NT2/D1 (cell line): ENCODE data around the gene USH2A.

ENCODE experiments used
- DNase-seq: peaks from one replicate; pipeline ENCODE4 v3.0.0-alpha.2; 2011; ENCODE audit warnings: low read depth, low spot score
- H3K27me3 ChIP-seq: 2 replicates; pipeline ENCODE4 v1.6.0; 2011; ENCODE audit warnings: mild to moderate bottlenecking; ENCODE audit not compliant: insufficient read length, insufficient read depth
- H3K36me3 ChIP-seq: 2 replicates; pipeline ENCODE4 v1.6.1; 2011; ENCODE audit warnings: mild to moderate bottlenecking, low read length, mixed read lengths; ENCODE audit not compliant: insufficient read depth, insufficient read length
- H3K4me1 ChIP-seq: 2 replicates; pipeline ENCODE4 v1.5.1; 2011; ENCODE audit not compliant: insufficient read depth, insufficient read length
- H3K4me3 ChIP-seq: 2 replicates; pipeline ENCODE4 v1.5.1; 2011; ENCODE audit warnings: low read depth; ENCODE audit not compliant: insufficient read length
- H3K9ac ChIP-seq: 2 replicates; pipeline ENCODE4 v1.6.0; 2011; ENCODE audit warnings: low read depth; ENCODE audit not compliant: insufficient read length
- H3K9me3 ChIP-seq: 2 replicates; pipeline ENCODE4 v1.5.1; 2011; ENCODE audit warnings: mild to moderate bottlenecking, low read length; ENCODE audit not compliant: insufficient read depth
- SUZ12 ChIP-seq: IDR thresholded peaks from 2 replicates; pipeline ENCODE4 v1.6.1; 2011; ENCODE audit not compliant: insufficient read length, insufficient read depth; ENCODE audit errors: extremely low read depth
- YY1 ChIP-seq: IDR thresholded peaks from 2 replicates; pipeline ENCODE4 v1.6.1; 2011; ENCODE audit not compliant: insufficient read length, insufficient read depth
- ZNF274 ChIP-seq: IDR thresholded peaks from 2 replicates; pipeline ENCODE4 v1.6.1; 2011; ENCODE audit warnings: mild to moderate bottlenecking, low read depth, low read length

Gene USH2A

DNA sequence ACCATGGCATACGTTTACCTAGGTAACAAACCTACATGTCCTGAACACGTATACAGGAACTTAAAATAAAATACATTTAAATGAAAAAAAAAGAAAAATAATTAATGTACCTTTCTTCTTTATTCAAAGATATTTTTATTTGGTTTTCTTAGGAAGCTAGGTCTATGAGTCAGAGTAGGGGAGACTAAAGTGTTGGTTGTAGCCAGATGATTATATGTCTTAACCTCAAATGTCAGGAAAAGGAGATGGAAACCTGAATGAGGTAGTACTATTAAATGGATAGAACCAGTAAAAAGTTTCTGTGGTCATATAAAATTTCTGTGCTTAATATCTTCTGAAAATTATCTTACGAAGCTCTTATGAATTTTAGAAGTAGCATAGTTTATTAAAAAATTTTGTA lies 580.3 kb downstream of the USH2A start:
- no peaks in the 10 kb centered on the region for H3K36me3 ChIP-seq
- no peaks in the 10 kb centered on the region for H3K4me1 ChIP-seq
- no peak overlapping the region for H3K4me3 ChIP-seq
- no peak overlapping the region for H3K9ac ChIP-seq
- TF ChIP-seq SUZ12 (no peak), YY1 (no peak), ZNF274 (no peak)
- no peak for DNase-seq
- H3K9me3 ChIP-seq: no peaks in the 10 kb centered on the region
- H3K27me3 ChIP-seq: no peaks in the 10 kb centered on the region

DNA sequence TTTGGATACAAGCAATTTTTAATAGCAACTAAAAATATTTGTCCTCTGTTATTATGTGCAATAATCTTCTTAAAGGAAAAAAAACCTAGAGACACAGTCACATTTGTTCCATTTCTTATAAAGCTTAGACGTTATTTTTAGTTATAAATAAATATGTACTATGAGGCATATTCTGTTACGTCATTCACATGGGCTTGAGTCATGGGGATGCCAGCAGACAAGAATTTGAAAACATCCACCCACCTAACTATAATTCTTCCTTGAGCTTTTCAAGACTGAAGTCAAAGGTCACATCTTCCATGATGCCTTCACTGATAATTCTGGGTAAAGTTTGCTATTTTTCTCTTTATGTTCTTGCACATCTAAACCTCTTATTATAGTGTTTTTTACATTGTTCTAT lies 587.3 kb downstream of the USH2A start:
- TF ChIP-seq ZNF274 (no peak), SUZ12 (no peak), YY1 (no peak)
- Histone ChIP-seq H3K4me1 (no peaks in the 10 kb centered on the region), H3K9me3 (0 out of 2 replicates have a peak, but pooled peaks cover 8% of the 10 kb centered on the region), H3K27me3 (no peaks in the 10 kb centered on the region), H3K9ac (no peak overlapping the region), H3K36me3 (no peaks in the 10 kb centered on the region), H3K4me3 (no peak overlapping the region)
- no peak for DNase-seq

GRCh38 chr1:215833941-215834729 lies 589.1 kb downstream of the USH2A start:
- DNase-seq: no peak
- H3K4me1 ChIP-seq: no peaks in the 10 kb centered on the region
- no peaks in the 10 kb centered on the region for H3K36me3 ChIP-seq
- H3K4me3 ChIP-seq: no peak overlapping the region
- H3K9me3 ChIP-seq: peaks cover 16% of the 10 kb centered on the region; the same call in 1 of the 2 replicates
- TF ChIP-seq ZNF274 (no peak), YY1 (no peak), SUZ12 (no peak)
- H3K9ac ChIP-seq: no peak overlapping the region
- H3K27me3 ChIP-seq: no peaks in the 10 kb centered on the region

- H3K36me3 ChIP-seq: no peaks in the 10 kb centered on the region
- no peak for DNase-seq
- H3K4me1 ChIP-seq: no peaks in the 10 kb centered on the region
- peaks cover 16% of the 10 kb centered on the region; the same call in 1 of the 2 replicates for H3K9me3 ChIP-seq
- H3K9ac ChIP-seq: no peak overlapping the region
- TF ChIP-seq ZNF274 (no peak), YY1 (no peak), SUZ12 (no peak)
- no peaks in the 10 kb centered on the region for H3K27me3 ChIP-seq
- H3K4me3 ChIP-seq: no peak overlapping the region
Measured at GRCh38 chr1:215830226-215830810, 592.9 kb downstream of the USH2A start.

DNA sequence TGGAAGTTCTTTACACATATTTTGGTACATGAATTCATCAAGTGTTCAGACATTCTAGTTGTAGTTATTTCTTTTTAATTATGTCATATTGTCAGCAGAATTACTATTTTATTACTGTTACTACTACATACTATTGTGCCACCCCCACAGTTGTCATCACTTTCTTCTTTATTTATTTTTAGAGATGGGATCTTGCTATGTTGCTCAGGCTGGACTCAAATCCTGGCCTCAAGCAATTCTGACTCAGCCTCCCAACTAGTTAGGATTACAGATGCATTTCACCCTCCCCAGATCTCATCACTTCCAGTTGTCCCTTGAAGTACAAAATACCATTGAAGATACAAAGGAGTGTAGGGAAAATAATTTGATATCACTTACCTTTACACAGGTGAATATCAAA lies 598.2 kb downstream of the USH2A start:
- no peak overlapping the region for H3K9ac ChIP-seq
- H3K9me3 ChIP-seq: no peaks in the 10 kb centered on the region
- TF ChIP-seq ZNF274: no peak
- TF ChIP-seq YY1: no peak
- no peak for TF ChIP-seq SUZ12
- no peak for DNase-seq
- no peak overlapping the region for H3K4me3 ChIP-seq
- H3K27me3 ChIP-seq: no peaks in the 10 kb centered on the region
- no peaks in the 10 kb centered on the region for H3K4me1 ChIP-seq
- H3K36me3 ChIP-seq: no peaks in the 10 kb centered on the region

DNA sequence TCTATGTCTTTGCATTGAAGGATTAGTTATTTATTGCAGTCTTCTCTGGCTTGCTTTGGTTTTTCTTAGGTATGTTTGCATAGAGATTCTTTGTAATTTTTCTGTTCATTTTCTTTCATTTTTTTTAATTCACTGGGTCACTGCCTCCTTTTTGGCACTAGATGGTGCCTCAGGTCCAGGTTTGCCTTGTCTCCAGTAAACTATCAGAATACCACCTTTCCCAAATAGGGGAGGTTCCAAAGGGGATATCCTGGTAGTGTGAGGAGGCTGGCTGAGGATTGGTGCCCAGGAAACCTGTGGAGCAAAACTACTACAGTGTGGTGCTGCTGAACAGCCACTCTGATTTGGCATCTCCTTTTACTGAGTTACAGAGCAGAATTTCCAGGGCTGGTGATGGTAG lies 599.0 kb downstream of the USH2A start:
- Histone ChIP-seq H3K4me1 (no peaks in the 10 kb centered on the region), H3K36me3 (no peaks in the 10 kb centered on the region), H3K9me3 (no peaks in the 10 kb centered on the region), H3K9ac (no peak overlapping the region), H3K4me3 (no peak overlapping the region), H3K27me3 (no peaks in the 10 kb centered on the region)
- peak; percentile 23 for DNase-seq
- TF ChIP-seq SUZ12 (no peak), ZNF274 (no peak), YY1 (no peak)

DNA sequence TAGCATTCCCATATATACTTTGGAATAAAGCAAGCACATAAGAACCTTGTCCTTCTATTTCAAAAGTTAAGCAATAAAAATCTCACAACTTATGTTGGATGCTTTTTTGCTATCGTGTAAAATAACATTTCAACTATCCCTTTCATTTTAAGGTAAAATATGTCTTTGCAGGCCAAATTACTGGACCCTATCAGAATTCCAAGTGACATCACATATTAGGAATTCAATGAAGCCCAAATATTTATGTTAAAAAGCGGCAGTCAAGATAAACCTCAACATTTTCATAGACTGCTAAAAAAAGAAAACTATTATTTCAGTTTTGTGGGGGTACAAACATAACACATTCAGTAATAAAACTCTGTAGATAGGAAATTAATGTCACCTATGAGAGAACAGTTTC lies 604.1 kb downstream of the USH2A start:
- TF ChIP-seq ZNF274 (no peak), YY1 (no peak), SUZ12 (no peak)
- Histone ChIP-seq H3K9ac (no peak overlapping the region), H3K27me3 (no peaks in the 10 kb centered on the region), H3K36me3 (no peaks in the 10 kb centered on the region), H3K4me3 (no peak overlapping the region), H3K4me1 (no peaks in the 10 kb centered on the region), H3K9me3 (no peaks in the 10 kb centered on the region)
- no peak for DNase-seq
